ENCODE data around the gene TEAD1. TPM values are rescaled to one million over a fixed set of nuclear protein-coding genes. Genes with fewer than 3 reads are reported as not detected.

TEAD1 gene
- total and polyA plus RNA-seq, 4 donors, result 9.1 to 38.4 (median 10.7) TPM

GRCh38 chr11:12930850-12931249, 256.6 kb downstream of the TEAD1 start:
- Histone ChIP-seq H3K27me3 (ENCODE audit: control insufficient read depth in 4 of 4, insufficient read depth in 4 of 4, low read length in 3 of 4) (no peaks in the 10 kb centered on the region), H3K9ac (ENCODE audit: low read depth in 1 of 2, low read length in 2 of 2) (no peak overlapping the region), H3K4me3 (ENCODE audit: low read depth in 1 of 3, low read length in 3 of 3) (no peak overlapping the region), H3K9me3 (ENCODE audit: control insufficient read depth in 4 of 4, low read length in 3 of 4) (no peaks in the 10 kb centered on the region), H3K27ac (ENCODE audit: low read depth in 1 of 2, low read length in 2 of 2) (no peak overlapping the region), H3K36me3 (ENCODE audit: control insufficient read depth in 4 of 4, insufficient read depth in 3 of 4, low read depth in 1 of 4, low read length in 3 of 4) (peaks cover 0 to 18% (median 8%) of the 10 kb centered on the region in 4 donors), H3K4me1 (ENCODE audit: control insufficient read depth in 4 of 4, insufficient read depth in 4 of 4, low read length in 3 of 4) (no peaks in the 10 kb centered on the region)
- DNase-seq (ENCODE audit: low spot score), result no peak
- TF ChIP-seq GABPA (IDR thresholded peaks at IDR 0.05 in 1 of 2, conservative IDR thresholded peaks at IDR 0.05 in 1 of 2) (no peak), JUND (IDR thresholded peaks at IDR 0.05) (no peak), RAD21 (IDR thresholded peaks at IDR 0.05) (no peak), EGR1 (IDR thresholded peaks at IDR 0.05; ENCODE audit: low read depth in 2 of 2) (no peak), YY1 (IDR thresholded peaks at IDR 0.05) (no peak), HNF4A (conservative IDR thresholded peaks at IDR 0.05) (no peak), ZBTB33 (IDR thresholded peaks at IDR 0.05) (no peak), FOXA1 (IDR thresholded peaks at IDR 0.05) (no peak), CTCF (IDR thresholded peaks at IDR 0.05; ENCODE audit: low read depth, low read length, missing input control) (no peak), ATF3 (IDR thresholded peaks at IDR 0.05) (no peak)

GRCh38 chr11:12932485-12932884, 258.3 kb downstream of the TEAD1 start:
- Histone ChIP-seq H3K4me1 (ENCODE audit: control insufficient read depth in 4 of 4, insufficient read depth in 4 of 4, low read length in 3 of 4) (no peaks in the 10 kb centered on the region), H3K9ac (ENCODE audit: low read depth in 1 of 2, low read length in 2 of 2) (no peak overlapping the region), H3K27ac (ENCODE audit: low read depth in 1 of 2, low read length in 2 of 2) (no peak overlapping the region), H3K36me3 (ENCODE audit: control insufficient read depth in 4 of 4, insufficient read depth in 3 of 4, low read depth in 1 of 4, low read length in 3 of 4) (peaks cover 0 to 18% (median 9%) of the 10 kb centered on the region in 4 donors), H3K27me3 (ENCODE audit: control insufficient read depth in 4 of 4, insufficient read depth in 4 of 4, low read length in 3 of 4) (no peaks in the 10 kb centered on the region), H3K9me3 (ENCODE audit: control insufficient read depth in 4 of 4, low read length in 3 of 4) (no peaks in the 10 kb centered on the region), H3K4me3 (ENCODE audit: low read depth in 1 of 3, low read length in 3 of 3) (no peak overlapping the region)
- TF ChIP-seq HNF4G (IDR thresholded peaks at IDR 0.05) (no peak), YY1 (IDR thresholded peaks at IDR 0.05) (no peak), FOXA2 (IDR thresholded peaks at IDR 0.05) (no peak), FOXA1 (IDR thresholded peaks at IDR 0.05) (no peak), REST (IDR thresholded peaks at IDR 0.05) (no peak), RAD21 (IDR thresholded peaks at IDR 0.05) (no peak), CTCF (IDR thresholded peaks at IDR 0.05; ENCODE audit: low read depth, low read length, missing input control) (no peak), ZBTB33 (IDR thresholded peaks at IDR 0.05) (no peak), RXRA (IDR thresholded peaks at IDR 0.05) (no peak), MAX (IDR thresholded peaks at IDR 0.05) (no peak), GABPA (IDR thresholded peaks at IDR 0.05 in 1 of 2, conservative IDR thresholded peaks at IDR 0.05 in 1 of 2) (no peak), ATF3 (IDR thresholded peaks at IDR 0.05) (no peak), EGR1 (IDR thresholded peaks at IDR 0.05; ENCODE audit: low read depth in 2 of 2) (no peak), HNF4A (conservative IDR thresholded peaks at IDR 0.05) (no peak)
- DNase-seq (ENCODE audit: low spot score), result no peak
- WGBS, result 97% methylated on average over 5 of the region's 5 CpGs

Measured in liver (tissue), 9 donors.